HepG2 (cell line): ENCODE data around the gene GRAMD1A. TPM values are rescaled to one million over a fixed set of nuclear protein-coding genes. Genes with fewer than 3 reads are reported as not detected.

Source experiments
- CHD2 ChIP-seq: IDR thresholded peaks from 2 replicates; pipeline ENCODE4 v1.6.1; 2011; ENCODE audit warnings: low read depth, low read length, improper control_type of control experiment
- NFE2L2 ChIP-seq: fragments of 150-350 bp; IDR thresholded peaks from 2 replicates; pipeline ENCODE4 v1.6.1; 2014; ENCODE audit warnings: low read length
- NFYC ChIP-seq: IDR thresholded peaks from 2 replicates; pipeline ENCODE4 v1.6.1; 2016; ENCODE audit warnings: missing genetic modification reagents, missing compliant biosample characterization
- NONO ChIP-seq, 2 experiments: fragments of 450-650 bp in 1 of 2; sonication (generic) in 1 of 2; formaldehyde crosslinking in 1 of 2; IDR thresholded peaks in 1 of 2; conservative IDR thresholded peaks in 1 of 2; 2 replicates each; pipeline versions ENCODE4 v1.6.1 to v1.8.0; 2017 to 2022; ENCODE audit warnings: mild to moderate bottlenecking in 1 of 2, missing genetic modification reagents in 1 of 2, moderate library complexity in 1 of 2
- PHF5A ChIP-seq: IDR thresholded peaks from one replicate; pipeline ENCODE4 v1.6.1; 2018; ENCODE audit warnings: low read depth, missing genetic modification reagents; ENCODE audit not compliant: unreplicated experiment
- PPARG ChIP-seq: conservative IDR thresholded peaks from 2 replicates; pipeline ENCODE4 v1.6.1; 2016; ENCODE audit warnings: missing biosample characterization, missing genetic modification reagents
- RARA ChIP-seq: IDR thresholded peaks from 2 replicates; pipeline ENCODE4 v1.6.1; 2016; ENCODE audit warnings: missing genetic modification reagents, missing compliant biosample characterization
- TAF1 ChIP-seq: sonication (generic); formaldehyde crosslinking; IDR thresholded peaks from 2 replicates; pipeline ENCODE4 v1.4.0; 2020; ENCODE audit warnings: missing genetic modification reagents
- TBX3 ChIP-seq: fragments of 450-650 bp; IDR thresholded peaks from 2 replicates; pipeline ENCODE4 v1.6.1; 2017; ENCODE audit warnings: antibody characterized with exemption, mild to moderate bottlenecking, inconsistent platforms, borderline replicate concordance
- ZFP82 ChIP-seq: sonication (generic); formaldehyde crosslinking; IDR thresholded peaks from 2 replicates; pipeline ENCODE4 v1.5.1; 2020; ENCODE audit warnings: mild to moderate bottlenecking, missing genetic modification reagents, borderline replicate concordance
- ZKSCAN1 ChIP-seq: fragments of 150-350 bp; IDR thresholded peaks from 2 replicates; pipeline ENCODE4 v1.6.1; 2014; ENCODE audit warnings: low read length
- ZNF672 ChIP-seq: sonication (generic); formaldehyde crosslinking; IDR thresholded peaks from 2 replicates; pipeline ENCODE4 v1.8.1; 2022; ENCODE audit warnings: missing genetic modification reagents
- ZNF75D ChIP-seq: sonication (generic); formaldehyde crosslinking; IDR thresholded peaks from 2 replicates; pipeline ENCODE4 v1.8.1; 2023; ENCODE audit warnings: missing genetic modification reagents, mild to moderate bottlenecking, borderline replicate concordance
- ZSCAN31 ChIP-seq: sonication (generic); formaldehyde crosslinking; IDR thresholded peaks from 2 replicates; pipeline ENCODE4 v1.5.0; 2020; ENCODE audit warnings: low read depth, mild to moderate bottlenecking, missing genetic modification reagents
- polyA plus RNA-seq, 8 experiments: library from polyadenylated mRNA; depleted of rRNA in 3 of 8; stranded (reverse) in 7 of 8; unstranded in 1 of 8; fragments of >200 nt; fragmentation: Illumina TruSeq in 4 of 8; extraction: Trizol in 4 of 8; gene quantifications; 2 replicates each; pipeline versions ENCODE4 v1.2.1 to v1.2.3, GENCODE V29; 2011 to 2016; ENCODE audit warnings: low read depth in 4 of 8, missing spikeins in 1 of 8, mixed read lengths in 1 of 8; ENCODE audit not compliant: insufficient read depth in 1 of 8
- total RNA-seq, 5 experiments: library from RNA; depleted of rRNA; stranded (reverse); fragments of >200 nt; fragmentation: Illumina TruSeq; extraction: Trizol; gene quantifications; 2 replicates each; pipeline ENCODE4 v1.2.3, GENCODE V29; 2016; ENCODE audit warnings: low read depth in 1 of 5
- TF ChIP-seq, protein P1 (sequence below): sonication (generic); formaldehyde crosslinking; IDR thresholded peaks from 2 replicates; pipeline ENCODE4 v1.4.0; 2020; ENCODE audit warnings: missing genetic modification reagents, mild to moderate bottlenecking, borderline replicate concordance
- TF ChIP-seq, protein P2 (sequence below): sonication (generic); formaldehyde crosslinking; IDR thresholded peaks from 2 replicates; pipeline ENCODE4 v1.4.0; 2020; ENCODE audit warnings: missing genetic modification reagents, low read depth, mild to moderate bottlenecking, borderline replicate concordance
- TF ChIP-seq, protein P3 (sequence below): sonication (generic); formaldehyde crosslinking; IDR thresholded peaks from 2 replicates; pipeline ENCODE4 v1.5.0; 2020; ENCODE audit warnings: mild to moderate bottlenecking, missing genetic modification reagents, borderline replicate concordance

The GRAMD1A gene
- total and polyA plus RNA-seq, 2 of the 13 experiments (the other 11 are each of a cell fraction or from before 2014, with no cell fraction given): 14.7 to 181 TPM

DNA sequence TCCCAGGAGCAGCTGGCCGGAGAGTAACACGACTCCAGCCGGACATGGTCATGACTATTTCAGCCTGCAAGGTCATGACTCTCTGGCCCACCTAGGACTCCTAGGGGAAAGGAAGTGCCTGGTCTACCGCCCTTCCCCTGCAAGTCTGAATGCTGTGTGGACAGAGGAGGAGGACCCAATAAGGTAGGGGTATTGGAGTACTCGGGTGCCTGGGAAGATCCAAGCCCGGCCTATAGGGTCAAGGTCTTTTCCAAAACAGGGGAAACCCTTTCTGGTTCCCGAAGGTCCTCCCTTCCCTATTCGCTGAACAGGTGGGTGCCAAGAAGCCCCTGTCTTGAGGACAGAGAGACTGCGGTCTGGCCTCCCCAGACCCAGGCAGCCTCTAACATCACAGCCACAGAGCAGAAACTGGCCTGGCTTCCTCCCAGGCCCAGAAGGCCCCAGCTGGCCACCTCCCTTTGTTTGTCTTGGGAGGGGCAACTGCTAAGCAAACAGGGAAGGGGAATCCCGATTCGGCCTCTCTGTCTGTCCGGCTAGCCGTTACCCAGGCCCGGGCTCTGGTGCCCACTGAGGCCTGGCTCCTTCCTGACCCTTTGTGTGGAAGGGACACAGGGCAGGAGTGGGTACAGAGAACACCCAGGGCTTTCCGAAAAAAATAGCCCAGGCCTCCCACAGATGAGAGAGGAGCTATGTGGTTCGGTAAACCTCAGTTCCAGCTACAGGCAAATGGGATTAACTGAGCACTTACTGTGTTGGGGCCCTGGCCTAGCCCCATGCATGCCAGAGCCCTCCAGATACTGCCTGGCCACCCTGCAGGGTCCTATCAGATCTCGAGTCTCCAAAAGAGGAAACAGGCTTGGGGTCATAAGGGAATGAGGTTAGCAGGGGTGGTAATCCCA lies 5.2 kb upstream of the GRAMD1A start (continued):
- TF ChIP-seq, protein P1, sequence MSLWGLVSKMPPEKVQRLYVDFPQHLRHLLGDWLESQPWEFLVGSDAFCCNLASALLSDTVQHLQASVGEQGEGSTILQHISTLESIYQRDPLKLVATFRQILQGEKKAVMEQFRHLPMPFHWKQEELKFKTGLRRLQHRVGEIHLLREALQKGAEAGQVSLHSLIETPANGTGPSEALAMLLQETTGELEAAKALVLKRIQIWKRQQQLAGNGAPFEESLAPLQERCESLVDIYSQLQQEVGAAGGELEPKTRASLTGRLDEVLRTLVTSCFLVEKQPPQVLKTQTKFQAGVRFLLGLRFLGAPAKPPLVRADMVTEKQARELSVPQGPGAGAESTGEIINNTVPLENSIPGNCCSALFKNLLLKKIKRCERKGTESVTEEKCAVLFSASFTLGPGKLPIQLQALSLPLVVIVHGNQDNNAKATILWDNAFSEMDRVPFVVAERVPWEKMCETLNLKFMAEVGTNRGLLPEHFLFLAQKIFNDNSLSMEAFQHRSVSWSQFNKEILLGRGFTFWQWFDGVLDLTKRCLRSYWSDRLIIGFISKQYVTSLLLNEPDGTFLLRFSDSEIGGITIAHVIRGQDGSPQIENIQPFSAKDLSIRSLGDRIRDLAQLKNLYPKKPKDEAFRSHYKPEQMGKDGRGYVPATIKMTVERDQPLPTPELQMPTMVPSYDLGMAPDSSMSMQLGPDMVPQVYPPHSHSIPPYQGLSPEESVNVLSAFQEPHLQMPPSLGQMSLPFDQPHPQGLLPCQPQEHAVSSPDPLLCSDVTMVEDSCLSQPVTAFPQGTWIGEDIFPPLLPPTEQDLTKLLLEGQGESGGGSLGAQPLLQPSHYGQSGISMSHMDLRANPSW (CRISPR knock-in tag): no peak; the same call in 1 of the 2 replicates
- TF ChIP-seq NFE2L2 (no peak), PPARG (CRISPR knock-in tag) (peak; percentile 77), ZKSCAN1 (0 out of 2 replicates have a peak, but pooled peaks have one; percentile 29), PHF5A (no peak), CHD2 (no peak), NONO (IDR thresholded peaks at IDR 0.05) (no peak), NONO (CRISPR knock-in tag; conservative IDR thresholded peaks at IDR 0.05) (peak; percentile 83), ZFP82 (no peak), RARA (CRISPR knock-in tag) (peak; percentile 85), ZNF75D (CRISPR knock-in tag) (no peak), ZSCAN31 (CRISPR knock-in tag) (no peak; the same call in 1 of the 2 replicates), TBX3 (no peak), ZNF672 (CRISPR knock-in tag) (no peak), TAF1 (CRISPR knock-in tag) (peak; percentile 70; the same call in 1 of the 2 replicates), NFYC (CRISPR knock-in tag) (peak; percentile 49)
- TF ChIP-seq, protein P2, sequence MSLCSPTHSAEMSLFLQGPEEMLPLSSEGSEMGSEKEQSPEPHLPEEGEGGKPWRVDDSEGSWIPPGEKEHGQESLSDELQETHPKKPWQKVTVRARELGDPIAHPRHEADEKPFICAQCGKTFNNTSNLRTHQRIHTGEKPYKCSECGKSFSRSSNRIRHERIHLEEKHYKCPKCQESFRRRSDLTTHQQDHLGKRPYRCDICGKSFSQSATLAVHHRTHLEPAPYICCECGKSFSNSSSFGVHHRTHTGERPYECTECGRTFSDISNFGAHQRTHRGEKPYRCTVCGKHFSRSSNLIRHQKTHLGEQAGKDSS (CRISPR knock-in tag): no peak
- TF ChIP-seq, protein P3, sequence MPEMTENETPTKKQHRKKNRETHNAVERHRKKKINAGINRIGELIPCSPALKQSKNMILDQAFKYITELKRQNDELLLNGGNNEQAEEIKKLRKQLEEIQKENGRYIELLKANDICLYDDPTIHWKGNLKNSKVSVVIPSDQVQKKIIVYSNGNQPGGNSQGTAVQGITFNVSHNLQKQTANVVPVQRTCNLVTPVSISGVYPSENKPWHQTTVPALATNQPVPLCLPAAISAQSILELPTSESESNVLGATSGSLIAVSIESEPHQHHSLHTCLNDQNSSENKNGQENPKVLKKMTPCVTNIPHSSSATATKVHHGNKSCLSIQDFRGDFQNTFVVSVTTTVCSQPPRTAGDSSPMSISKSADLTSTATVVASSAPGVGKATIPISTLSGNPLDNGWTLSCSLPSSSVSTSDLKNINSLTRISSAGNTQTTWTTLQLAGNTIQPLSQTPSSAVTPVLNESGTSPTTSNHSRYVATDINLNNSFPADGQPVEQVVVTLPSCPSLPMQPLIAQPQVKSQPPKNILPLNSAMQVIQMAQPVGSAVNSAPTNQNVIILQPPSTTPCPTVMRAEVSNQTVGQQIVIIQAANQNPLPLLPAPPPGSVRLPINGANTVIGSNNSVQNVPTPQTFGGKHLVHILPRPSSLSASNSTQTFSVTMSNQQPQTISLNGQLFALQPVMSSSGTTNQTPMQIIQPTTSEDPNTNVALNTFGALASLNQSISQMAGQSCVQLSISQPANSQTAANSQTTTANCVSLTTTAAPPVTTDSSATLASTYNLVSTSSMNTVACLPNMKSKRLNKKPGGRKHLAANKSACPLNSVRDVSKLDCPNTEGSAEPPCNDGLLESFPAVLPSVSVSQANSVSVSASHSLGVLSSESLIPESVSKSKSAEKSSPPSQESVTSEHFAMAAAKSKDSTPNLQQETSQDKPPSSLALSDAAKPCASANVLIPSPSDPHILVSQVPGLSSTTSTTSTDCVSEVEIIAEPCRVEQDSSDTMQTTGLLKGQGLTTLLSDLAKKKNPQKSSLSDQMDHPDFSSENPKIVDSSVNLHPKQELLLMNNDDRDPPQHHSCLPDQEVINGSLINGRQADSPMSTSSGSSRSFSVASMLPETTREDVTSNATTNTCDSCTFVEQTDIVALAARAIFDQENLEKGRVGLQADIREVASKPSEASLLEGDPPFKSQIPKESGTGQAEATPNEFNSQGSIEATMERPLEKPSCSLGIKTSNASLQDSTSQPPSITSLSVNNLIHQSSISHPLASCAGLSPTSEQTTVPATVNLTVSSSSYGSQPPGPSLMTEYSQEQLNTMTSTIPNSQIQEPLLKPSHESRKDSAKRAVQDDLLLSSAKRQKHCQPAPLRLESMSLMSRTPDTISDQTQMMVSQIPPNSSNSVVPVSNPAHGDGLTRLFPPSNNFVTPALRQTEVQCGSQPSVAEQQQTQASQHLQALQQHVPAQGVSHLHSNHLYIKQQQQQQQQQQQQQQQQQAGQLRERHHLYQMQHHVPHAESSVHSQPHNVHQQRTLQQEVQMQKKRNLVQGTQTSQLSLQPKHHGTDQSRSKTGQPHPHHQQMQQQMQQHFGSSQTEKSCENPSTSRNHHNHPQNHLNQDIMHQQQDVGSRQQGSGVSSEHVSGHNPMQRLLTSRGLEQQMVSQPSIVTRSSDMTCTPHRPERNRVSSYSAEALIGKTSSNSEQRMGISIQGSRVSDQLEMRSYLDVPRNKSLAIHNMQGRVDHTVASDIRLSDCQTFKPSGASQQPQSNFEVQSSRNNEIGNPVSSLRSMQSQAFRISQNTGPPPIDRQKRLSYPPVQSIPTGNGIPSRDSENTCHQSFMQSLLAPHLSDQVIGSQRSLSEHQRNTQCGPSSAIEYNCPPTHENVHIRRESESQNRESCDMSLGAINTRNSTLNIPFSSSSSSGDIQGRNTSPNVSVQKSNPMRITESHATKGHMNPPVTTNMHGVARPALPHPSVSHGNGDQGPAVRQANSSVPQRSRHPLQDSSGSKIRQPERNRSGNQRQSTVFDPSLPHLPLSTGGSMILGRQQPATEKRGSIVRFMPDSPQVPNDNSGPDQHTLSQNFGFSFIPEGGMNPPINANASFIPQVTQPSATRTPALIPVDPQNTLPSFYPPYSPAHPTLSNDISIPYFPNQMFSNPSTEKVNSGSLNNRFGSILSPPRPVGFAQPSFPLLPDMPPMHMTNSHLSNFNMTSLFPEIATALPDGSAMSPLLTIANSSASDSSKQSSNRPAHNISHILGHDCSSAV: no peak
